CD8-positive, alpha-beta memory T cell (primary cell): ENCODE results near the gene CUEDC2. TPM values are rescaled to one million over a fixed set of nuclear protein-coding genes. Genes with fewer than 3 reads are reported as not detected.

Source experiments
- CTCF ChIA-PET: fragments of 350-600 bp; sonication (Branson Sonifier 250); formaldehyde crosslinking; loops from one replicate; lab custom pipeline; 2021; ENCODE audit warnings: antibody characterized with exemption; lab: Charles Lee
- POLR2A ChIA-PET: fragments of 350-600 bp; sonication (Branson Sonifier 250); formaldehyde crosslinking; loops from one replicate; lab custom pipeline; 2021; ENCODE audit warnings: antibody characterized with exemption; lab: Charles Lee
- DNase-seq, 5 donors: peaks; one replicate each; pipeline versions ENCODE4 v3.0.0 to v3.0.0-alpha.2; 2020 to 2022; ENCODE audit warnings: mixed read lengths in 1 of 5
- H3K27ac ChIP-seq: one replicate; pipeline ENCODE4 v1.7.0; 2013; ENCODE audit warnings: low read depth, mild to moderate bottlenecking, low read length, moderate library complexity
- H3K27me3 ChIP-seq: 2 replicates; pipeline ENCODE4 v1.7.0; 2013; ENCODE audit warnings: low read length, mild to moderate bottlenecking; ENCODE audit not compliant: insufficient read depth, poor library complexity, severe bottlenecking
- H3K36me3 ChIP-seq: 2 replicates; pipeline ENCODE4 v1.7.0; 2013; ENCODE audit warnings: mild to moderate bottlenecking, low read length, moderate library complexity; ENCODE audit not compliant: insufficient read depth
- H3K4me1 ChIP-seq: 2 replicates; pipeline ENCODE4 v1.7.0; 2013; ENCODE audit warnings: mild to moderate bottlenecking, low read length, moderate library complexity; ENCODE audit not compliant: insufficient read depth
- H3K4me3 ChIP-seq: 2 replicates; pipeline ENCODE4 v1.7.0; 2013; ENCODE audit warnings: mild to moderate bottlenecking, low read length
- H3K9me3 ChIP-seq: 2 replicates; pipeline ENCODE4 v1.7.0; 2013; ENCODE audit warnings: mild to moderate bottlenecking, low read length
- H3K27ac Mint-ChIP-seq, 8 donors: one replicate each; pipeline ENCODE4 v1.8.0; 2020 to 2021; ENCODE audit warnings: mixed read lengths in 8 of 8, mild to moderate bottlenecking in 6 of 8, inconsistent platforms in 3 of 8, moderate library complexity in 3 of 8
- H3K27me3 Mint-ChIP-seq, 2 donors: one replicate each; pipeline ENCODE4 v1.8.0; 2020 to 2021; ENCODE audit warnings: mixed read lengths in 2 of 2, mild to moderate bottlenecking in 1 of 2, moderate library complexity in 1 of 2
- H3K36me3 Mint-ChIP-seq, 3 donors: one replicate each; pipeline ENCODE4 v1.8.0; 2020 to 2021; ENCODE audit warnings: mixed read lengths in 3 of 3, inconsistent platforms in 1 of 3, mild to moderate bottlenecking in 1 of 3
- H3K4me1 Mint-ChIP-seq, 3 donors: one replicate each; pipeline ENCODE4 v1.8.0; 2020 to 2021; ENCODE audit warnings: mixed read lengths in 3 of 3, inconsistent platforms in 1 of 3, mild to moderate bottlenecking in 1 of 3
- H3K4me3 Mint-ChIP-seq, 7 donors: one replicate each; pipeline ENCODE4 v1.8.0; 2020 to 2021; ENCODE audit warnings: mixed read lengths in 7 of 7, mild to moderate bottlenecking in 6 of 7, moderate library complexity in 4 of 7, inconsistent platforms in 2 of 7
- H3K9me3 Mint-ChIP-seq, 5 donors: one replicate each; pipeline ENCODE4 v1.8.0; 2020 to 2022; ENCODE audit warnings: mixed read lengths in 5 of 5, mild to moderate bottlenecking in 3 of 5, moderate library complexity in 2 of 5, inconsistent platforms in 1 of 5
- polyA plus RNA-seq: library from polyadenylated mRNA; unstranded; fragments of 300-500 nt; fragmentation: Illumina TruSeq; gene quantifications from one replicate; pipeline ENCODE4 v1.2.3, GENCODE V29; 2021
- total RNA-seq, 2 experiments: library from RNA; stranded (reverse); gene quantifications; one replicate each; pipeline ENCODE4 v1.2.3, GENCODE V29; 2021

The CUEDC2 gene
- total and polyA plus RNA-seq, 3 experiments from 2014 or later = 61.7 to 64.8 (median 62.4) TPM

GRCh38 chr10:102423372-102423968 is 8.9 kb downstream of the CUEDC2 start:
- POLR2A ChIA-PET = interaction anchor here (0.7 to 5.6 kb wide), 3 partner anchors 9 to 27 kb away, joined by 3 to 45 read pairs (median 40); partner anchors contain the start of genes C10orf95 and CUEDC2
- Mint-ChIP-seq H3K4me1 (peaks cover 24 to 56% (median 33%) of the 10 kb centered on the region in 3 donors), H3K27ac (peak overlapping the region in 1 of 8 donors; percentile 89), H3K9me3 (no peaks in the 10 kb centered on the region), H3K27me3 (peaks cover 0 to 6% of the 10 kb centered on the region in 2 donors), H3K4me3 (peak overlapping the region in 4 of 7 donors; percentile 15 to 84 (median 46)), H3K36me3 (peaks cover 0 to 37% (median 0%) of the 10 kb centered on the region in 3 donors)
- peak overlapping the region; percentile 95 for H3K4me3 ChIP-seq
- CTCF ChIA-PET = interaction anchor here (1.1 to 4.1 kb wide), 10 partner anchors 9 to 160 kb away, joined by 3 to 37 read pairs (median 4); partner anchors contain the start of genes C10orf95 and CUEDC2
- H3K4me1 ChIP-seq = peaks cover 35% of the 10 kb centered on the region
- peaks cover 2% of the 10 kb centered on the region for H3K27me3 ChIP-seq
- peak overlapping the region; percentile 74 for H3K27ac ChIP-seq
- H3K36me3 ChIP-seq = peaks cover 7% of the 10 kb centered on the region
- no peaks in the 10 kb centered on the region for H3K9me3 ChIP-seq
- no peak for DNase-seq

GRCh38 chr10:102422545-102423129 is 9.7 kb downstream of the CUEDC2 start:
- peaks cover 24 to 61% (median 36%) of the 10 kb centered on the region in 3 donors for H3K4me1 Mint-ChIP-seq
- H3K27me3 Mint-ChIP-seq = peaks cover 7 to 11% of the 10 kb centered on the region in 2 donors
- peak overlapping the region; percentile 84 to 99 (median 99) for H3K4me3 Mint-ChIP-seq
- Histone ChIP-seq H3K27me3 (peaks cover 2% of the 10 kb centered on the region), H3K9me3 (no peaks in the 10 kb centered on the region), H3K27ac (peak overlapping the region; percentile 74), H3K36me3 (peaks cover 7% of the 10 kb centered on the region), H3K4me1 (peaks cover 35% of the 10 kb centered on the region), H3K4me3 (peak overlapping the region; percentile 95)
- ChIA-PET CTCF (interaction anchor here (1.1 to 4.1 kb wide), 11 partner anchors 9 to 161 kb away, joined by 3 to 37 read pairs (median 4); partner anchors contain the start of genes C10orf95 and CUEDC2), POLR2A (interaction anchor here (0.7 to 5.6 kb wide), 4 partner anchors 10 to 28 kb away, joined by 9 to 45 read pairs (median 35); partner anchors contain the start of genes C10orf95, CUEDC2 and NFKB2)
- H3K36me3 Mint-ChIP-seq = peaks cover 0 to 37% (median 0%) of the 10 kb centered on the region in 3 donors
- peak overlapping the region in 7 of 8 donors; percentile 23 to 89 (median 54) for H3K27ac Mint-ChIP-seq
- DNase-seq = peak in 2 of 5 donors; percentile 33 to 66
- no peaks in the 10 kb centered on the region for H3K9me3 Mint-ChIP-seq

- peaks cover 2% of the 10 kb centered on the region for H3K27me3 ChIP-seq
- Mint-ChIP-seq H3K4me3 (peak overlapping the region; percentile 92 to 99 (median 99)), H3K36me3 (peaks cover 0 to 35% (median 0%) of the 10 kb centered on the region in 3 donors), H3K9me3 (no peaks in the 10 kb centered on the region), H3K27ac (peak overlapping the region; percentile 29 to 98 (median 76)), H3K4me1 (peaks cover 24 to 57% (median 36%) of the 10 kb centered on the region in 3 donors), H3K27me3 (peaks cover 13 to 14% of the 10 kb centered on the region in 2 donors)
- POLR2A ChIA-PET = interaction anchor here (0.6 to 5.6 kb wide), 7 partner anchors 11 to 57 kb away, joined by 3 to 45 read pairs (median 9); partner anchors contain the start of genes C10orf95, CUEDC2 and NFKB2
- CTCF ChIA-PET = interaction anchor here (0.6 to 4.1 kb wide), 15 partner anchors 9 to 252 kb away, joined by 3 to 37 read pairs (median 4); partner anchors contain the start of genes C10orf95 and CUEDC2
- peak overlapping the region; percentile 74 for H3K27ac ChIP-seq
- H3K36me3 ChIP-seq = peaks cover 7% of the 10 kb centered on the region
- peaks cover 35% of the 10 kb centered on the region for H3K4me1 ChIP-seq
- DNase-seq = peak in 1 of 5 donors; percentile 19
- H3K4me3 ChIP-seq = peak overlapping the region; percentile 95
- no peaks in the 10 kb centered on the region for H3K9me3 ChIP-seq
These were observed 10.4 kb downstream of the CUEDC2 start for GRCh38 chr10:102421757-102422512.

GRCh38 chr10:102421507-102421756 is 10.9 kb downstream of the CUEDC2 start:
- peaks cover 2% of the 10 kb centered on the region for H3K27me3 ChIP-seq
- ChIA-PET POLR2A (interaction anchor here (0.6 to 5.6 kb wide), 8 partner anchors 11 to 57 kb away, joined by 3 to 45 read pairs (median 7); partner anchors contain the start of genes C10orf95, CUEDC2 and NFKB2), CTCF (interaction anchor here (0.6 to 4.1 kb wide), 13 partner anchors 9 to 251 kb away, joined by 3 to 37 read pairs (median 4); partner anchors contain the start of genes C10orf95 and CUEDC2)
- H3K27ac ChIP-seq = peak overlapping the region; percentile 74
- H3K27me3 Mint-ChIP-seq = peaks cover 14 to 15% of the 10 kb centered on the region in 2 donors
- peak overlapping the region; percentile 92 to 99 (median 99) for H3K4me3 Mint-ChIP-seq
- peaks cover 7% of the 10 kb centered on the region for H3K36me3 ChIP-seq
- peaks cover 35% of the 10 kb centered on the region for H3K4me1 ChIP-seq
- no peaks in the 10 kb centered on the region for H3K9me3 Mint-ChIP-seq
- peaks cover 23 to 57% (median 35%) of the 10 kb centered on the region in 3 donors for H3K4me1 Mint-ChIP-seq
- no peak for DNase-seq
- peaks cover 0 to 35% (median 0%) of the 10 kb centered on the region in 3 donors for H3K36me3 Mint-ChIP-seq
- peak overlapping the region; percentile 95 for H3K4me3 ChIP-seq
- peak overlapping the region in 7 of 8 donors; percentile 45 to 98 (median 97) for H3K27ac Mint-ChIP-seq
- H3K9me3 ChIP-seq = no peaks in the 10 kb centered on the region

- Histone ChIP-seq H3K9me3 (no peaks in the 10 kb centered on the region), H3K36me3 (peaks cover 7% of the 10 kb centered on the region), H3K4me1 (peaks cover 35% of the 10 kb centered on the region), H3K27me3 (peaks cover 2% of the 10 kb centered on the region), H3K27ac (peak within 1 kb of the TSS; percentile 74), H3K4me3 (peak within 1 kb of the TSS; percentile 95)
- ChIA-PET CTCF (interaction anchor here (0.6 to 4.1 kb wide), 15 partner anchors 10 to 251 kb away, joined by 3 to 37 read pairs (median 5); partner anchors contain the start of genes C10orf95 and CUEDC2), POLR2A (interaction anchor here (0.6 to 5.6 kb wide), 10 partner anchors 9 to 58 kb away, joined by 3 to 45 read pairs (median 4); partner anchors contain the start of genes C10orf95, CUEDC2 and NFKB2)
- H3K36me3 Mint-ChIP-seq = peaks cover 0 to 29% (median 0%) of the 10 kb centered on the region in 3 donors
- no peaks in the 10 kb centered on the region for H3K9me3 Mint-ChIP-seq
- peaks cover 20 to 52% (median 32%) of the 10 kb centered on the region in 3 donors for H3K4me1 Mint-ChIP-seq
- peak within 1 kb of the TSS; percentile 89 to 98 (median 96) for H3K27ac Mint-ChIP-seq
- peak; percentile 86 to 96 (median 91) for DNase-seq
- H3K4me3 Mint-ChIP-seq = peak within 1 kb of the TSS; percentile 92 to 99 (median 99)
- peaks cover 18% of the 10 kb centered on the region in 2 donors for H3K27me3 Mint-ChIP-seq
These were observed 11.5 kb downstream of the CUEDC2 start, which contains the start of gene FBXL15 for GRCh38 chr10:102420714-102421506. Gene FBXL15, plus strand, starts transcription at chr10:102420836. Its CDS starts 294 bp downstream, at chr10:102421130.

- DNase-seq = no peak
- H3K36me3 ChIP-seq = peaks cover 7% of the 10 kb centered on the region
- peak overlapping the region; percentile 89 to 98 (median 96) for H3K27ac Mint-ChIP-seq
- peak overlapping the region; percentile 92 to 99 (median 99) for H3K4me3 Mint-ChIP-seq
- peak overlapping the region; percentile 74 for H3K27ac ChIP-seq
- no peaks in the 10 kb centered on the region for H3K9me3 Mint-ChIP-seq
- H3K4me3 ChIP-seq = peak overlapping the region; percentile 95
- no peaks in the 10 kb centered on the region for H3K9me3 ChIP-seq
- peaks cover 20 to 49% (median 29%) of the 10 kb centered on the region in 3 donors for H3K4me1 Mint-ChIP-seq
- peaks cover 20 to 24% of the 10 kb centered on the region in 2 donors for H3K27me3 Mint-ChIP-seq
- POLR2A ChIA-PET = interaction anchor here (0.6 to 5.6 kb wide), 9 partner anchors 9 to 59 kb away, joined by 3 to 45 read pairs (median 5); partner anchors contain the start of genes C10orf95, CUEDC2 and NFKB2
- CTCF ChIA-PET = interaction anchor here (0.8 to 4.1 kb wide), 14 partner anchors 10 to 222 kb away, joined by 3 to 37 read pairs (median 6); partner anchors contain the start of genes C10orf95, CUEDC2 and NFKB2
- peaks cover 0 to 27% (median 0%) of the 10 kb centered on the region in 3 donors for H3K36me3 Mint-ChIP-seq
- peaks cover 35% of the 10 kb centered on the region for H3K4me1 ChIP-seq
- peaks cover 2% of the 10 kb centered on the region for H3K27me3 ChIP-seq
These were observed 12.1 kb downstream of the CUEDC2 start for GRCh38 chr10:102420181-102420713.
